Right hindlimb (tissue), 1 donor: ENCODE data around the gene KREMEN1.
"Not testable (repeated sequence)": the region's sequence is repeated elsewhere in the genome, so short reads cannot be mapped to it uniquely, and the experiment has no call there.

Source experiments
- DNase-seq: peaks from one replicate; pipeline ENCODE4 v3.0.0-alpha.2; 2018

Gene KREMEN1, protein sequence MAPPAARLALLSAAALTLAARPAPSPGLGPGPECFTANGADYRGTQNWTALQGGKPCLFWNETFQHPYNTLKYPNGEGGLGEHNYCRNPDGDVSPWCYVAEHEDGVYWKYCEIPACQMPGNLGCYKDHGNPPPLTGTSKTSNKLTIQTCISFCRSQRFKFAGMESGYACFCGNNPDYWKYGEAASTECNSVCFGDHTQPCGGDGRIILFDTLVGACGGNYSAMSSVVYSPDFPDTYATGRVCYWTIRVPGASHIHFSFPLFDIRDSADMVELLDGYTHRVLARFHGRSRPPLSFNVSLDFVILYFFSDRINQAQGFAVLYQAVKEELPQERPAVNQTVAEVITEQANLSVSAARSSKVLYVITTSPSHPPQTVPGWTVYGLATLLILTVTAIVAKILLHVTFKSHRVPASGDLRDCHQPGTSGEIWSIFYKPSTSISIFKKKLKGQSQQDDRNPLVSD

DNA sequence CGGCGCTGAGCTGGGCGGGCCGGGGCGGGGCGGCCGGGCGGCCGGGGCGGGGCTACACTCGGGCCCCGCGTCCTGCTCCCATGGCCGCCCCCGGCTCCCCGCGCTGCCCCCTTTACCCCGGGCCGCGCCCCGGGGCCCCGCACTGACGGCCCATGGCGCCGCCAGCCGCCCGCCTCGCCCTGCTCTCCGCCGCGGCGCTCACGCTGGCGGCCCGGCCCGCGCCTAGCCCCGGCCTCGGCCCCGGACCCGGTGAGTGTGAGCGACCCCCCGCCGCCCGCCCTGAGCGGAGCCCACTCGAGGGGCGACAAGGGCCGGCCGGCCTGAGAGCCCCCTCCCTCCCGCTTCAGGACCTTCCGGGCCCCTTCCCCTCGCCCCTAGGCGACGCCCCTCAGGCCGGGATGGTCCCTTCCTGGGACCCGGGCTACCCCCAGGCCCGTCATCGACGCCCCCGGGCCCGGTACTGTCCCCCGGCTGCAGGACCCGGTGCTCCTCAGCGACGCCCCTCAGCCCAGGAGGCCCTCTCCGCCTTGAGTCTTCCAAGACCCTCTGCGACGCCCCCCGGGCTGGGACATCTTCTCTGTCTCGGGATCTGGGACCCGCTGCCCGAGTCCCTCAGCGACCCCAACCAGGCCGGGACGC lies at the start of gene KREMEN1:
KREMEN1 (plus strand) TSS at position 57 of the 639 bp plus-strand sequence; CDS start at position 153, 96 bp downstream.
- peak; percentile 37 for DNase-seq

DNA sequence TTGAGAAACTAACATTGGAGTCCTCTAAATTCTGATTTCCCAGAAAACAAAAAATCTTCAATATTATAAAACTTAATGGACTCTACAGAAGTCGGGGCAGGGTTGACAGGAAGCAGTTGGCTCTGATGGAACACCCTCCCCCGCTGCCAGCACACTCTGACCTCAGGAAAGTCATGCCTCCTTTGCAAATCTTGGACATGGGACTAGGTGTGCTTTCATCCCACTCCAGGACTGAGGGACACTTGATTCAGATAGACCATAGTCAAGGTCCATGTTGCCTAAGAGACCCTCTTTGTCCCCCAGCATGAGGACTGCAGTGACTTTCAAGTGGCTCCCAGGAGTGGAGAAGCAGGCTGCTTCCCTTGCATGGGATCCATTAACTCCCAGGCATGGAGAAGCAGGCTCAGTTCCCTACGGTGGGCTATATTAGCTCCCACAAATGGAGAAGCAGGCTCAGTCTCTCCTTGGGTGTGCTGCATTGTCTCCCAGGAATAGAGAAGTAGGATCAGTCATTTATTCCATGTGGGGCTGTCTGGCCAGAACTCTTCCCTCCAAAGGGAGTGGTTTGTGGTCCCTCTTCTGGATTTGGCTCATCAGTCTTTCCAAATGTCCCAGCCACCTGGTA lies 49.6 kb upstream of the KREMEN1 start:
- DNase-seq = no peak

DNA sequence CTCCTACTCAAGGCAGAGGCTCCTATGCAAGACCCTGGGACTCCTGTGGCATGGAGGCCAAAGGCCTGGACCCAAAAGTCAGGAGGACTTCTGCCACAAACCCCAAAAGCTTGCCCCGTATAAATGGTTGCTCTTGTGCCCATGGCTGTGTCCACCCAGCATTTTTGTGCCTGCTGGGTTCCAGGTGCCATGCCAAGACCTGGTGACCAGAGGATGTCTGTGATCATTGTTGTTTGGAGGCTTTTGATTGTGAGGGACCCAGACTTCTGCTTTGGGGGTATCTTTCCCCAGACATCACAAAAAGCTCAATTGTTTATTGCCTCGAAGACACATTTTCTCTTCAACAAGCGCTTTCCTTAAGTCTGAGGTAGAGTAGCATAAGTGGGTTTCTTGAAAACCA lies 46.3 kb upstream of the KREMEN1 start:
- no peak for DNase-seq

DNA sequence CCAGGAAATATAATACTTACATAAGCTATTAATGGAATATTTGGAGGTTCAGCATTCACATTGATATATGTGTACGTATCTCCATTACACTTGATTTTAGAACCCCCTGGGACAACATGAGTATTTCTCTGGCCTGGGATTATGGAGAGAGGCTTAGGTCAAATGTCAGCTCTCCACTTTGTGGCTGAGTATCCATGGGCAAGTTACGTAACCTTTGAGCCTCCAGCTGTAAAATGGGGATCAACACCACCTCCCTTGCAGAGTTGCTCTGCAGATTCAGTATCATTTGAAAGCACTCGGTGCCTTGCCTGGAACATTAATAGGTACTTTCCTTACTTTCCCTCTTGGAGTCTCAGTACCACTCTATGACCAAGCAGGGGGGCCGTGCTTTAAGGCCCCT lies 44.4 kb upstream of the KREMEN1 start:
- DNase-seq = no peak

DNA sequence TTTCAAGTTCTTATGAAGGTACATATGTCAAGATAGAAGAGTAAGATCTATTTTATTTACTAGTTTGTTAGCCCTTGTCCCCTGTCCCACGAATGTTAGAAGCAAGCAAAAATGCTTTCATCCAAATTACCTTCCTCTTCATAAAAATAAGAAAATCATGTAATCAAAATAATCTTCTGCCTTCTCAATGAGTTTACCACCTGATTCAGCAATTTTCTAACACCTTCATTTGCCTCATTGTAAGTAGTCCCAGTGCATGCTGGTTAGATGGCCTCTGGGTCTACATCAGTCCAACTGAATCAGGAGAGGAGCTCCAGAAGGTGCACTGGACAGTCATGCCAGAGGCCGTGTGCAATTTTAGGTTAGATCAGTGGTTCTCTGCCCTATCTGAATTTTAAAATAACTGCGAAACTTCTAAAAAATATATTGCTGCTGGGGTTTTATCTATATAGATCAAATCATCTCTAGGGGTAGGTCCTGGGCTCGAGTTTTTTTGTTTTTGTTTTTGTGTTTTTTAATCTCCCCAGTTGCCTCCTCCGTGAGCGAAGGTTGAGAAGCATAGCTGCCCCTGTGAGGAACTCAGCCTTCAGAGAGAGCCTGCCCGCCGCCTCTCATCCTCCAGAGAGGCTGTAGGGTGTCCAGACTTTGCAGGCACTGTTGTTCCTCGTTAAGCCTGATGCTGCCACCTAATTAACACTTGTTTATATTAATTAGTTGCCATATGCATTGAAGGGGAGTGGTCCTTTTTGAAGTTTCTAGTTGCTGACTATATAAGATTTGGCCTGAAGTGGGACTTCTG lies 43.4 kb upstream of the KREMEN1 start:
- no peak for DNase-seq

GRCh38 chr22:29030016-29030617 lies 42.7 kb upstream of the KREMEN1 start:
- DNase-seq = no peak

- DNase-seq = peak; percentile 84
These were observed 42.1 kb upstream of the KREMEN1 start for GRCh38 chr22:29030618-29031226.

DNA sequence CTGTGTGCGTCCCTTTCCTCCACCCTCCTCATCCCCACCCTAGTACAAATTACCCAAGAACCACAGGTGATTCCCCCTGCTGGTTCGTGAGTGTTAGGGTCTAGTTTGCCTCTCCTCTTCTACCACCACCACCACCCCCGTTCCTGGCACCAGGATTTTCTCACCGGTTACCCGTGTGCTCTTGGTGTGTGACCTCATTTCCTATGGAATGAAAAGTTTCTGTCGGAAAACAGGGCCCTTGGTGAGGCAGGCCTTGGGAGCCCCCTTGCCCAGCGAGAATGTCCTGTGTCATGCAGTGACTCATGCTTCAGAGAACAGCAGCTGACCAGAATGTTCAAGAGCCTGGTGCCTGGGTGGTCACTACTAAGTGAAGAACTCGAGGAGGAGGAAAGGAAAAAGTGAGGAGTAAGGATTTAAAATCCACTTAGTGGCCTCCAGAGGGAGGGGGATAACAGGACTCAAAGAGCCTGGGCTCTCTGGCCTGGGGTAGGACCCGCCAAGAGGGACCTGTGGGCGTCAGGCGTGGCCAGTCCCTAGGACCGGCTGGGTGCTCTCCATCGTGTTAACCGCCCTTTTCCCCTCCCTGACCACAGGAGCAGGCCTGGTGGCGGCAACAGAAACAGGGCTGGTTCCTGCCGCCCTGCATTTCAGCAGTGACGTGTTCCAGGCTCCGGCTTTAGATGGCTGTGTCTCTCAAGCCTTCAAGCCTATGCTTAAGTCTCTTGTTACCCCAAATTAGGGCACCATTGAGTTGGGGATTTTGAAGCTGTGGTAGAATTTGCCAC lies 41.4 kb upstream of the KREMEN1 start:
- peak; percentile 74 for DNase-seq

DNA sequence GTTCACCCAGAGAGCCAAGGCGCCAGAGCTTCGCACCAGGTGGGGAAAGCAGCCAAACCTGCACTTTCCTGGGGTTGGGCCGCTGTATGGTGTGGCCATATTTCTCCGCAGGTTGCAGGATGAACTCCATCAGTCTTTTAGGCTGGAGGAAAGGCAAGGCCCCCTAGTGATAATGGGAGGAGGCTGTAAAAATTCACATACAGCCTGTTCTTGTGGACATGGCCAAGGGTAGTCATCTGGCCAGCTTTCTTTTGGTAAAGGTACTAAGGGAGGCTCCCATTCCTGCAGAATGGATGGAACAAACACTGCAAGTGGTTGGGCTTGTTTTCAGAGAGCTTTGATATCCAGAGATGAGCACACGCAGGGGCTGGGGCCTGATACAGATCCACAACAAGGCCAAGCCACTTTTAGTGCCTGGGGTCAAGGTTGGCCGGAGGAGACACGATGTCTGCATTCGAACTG lies 40.8 kb upstream of the KREMEN1 start:
- DNase-seq = no peak

- DNase-seq = no peak
These were observed 40.3 kb upstream of the KREMEN1 start for GRCh38 chr22:29032584-29032983.

GRCh38 chr22:29037340-29037932 lies 35.4 kb upstream of the KREMEN1 start:
- no peak for DNase-seq

DNA sequence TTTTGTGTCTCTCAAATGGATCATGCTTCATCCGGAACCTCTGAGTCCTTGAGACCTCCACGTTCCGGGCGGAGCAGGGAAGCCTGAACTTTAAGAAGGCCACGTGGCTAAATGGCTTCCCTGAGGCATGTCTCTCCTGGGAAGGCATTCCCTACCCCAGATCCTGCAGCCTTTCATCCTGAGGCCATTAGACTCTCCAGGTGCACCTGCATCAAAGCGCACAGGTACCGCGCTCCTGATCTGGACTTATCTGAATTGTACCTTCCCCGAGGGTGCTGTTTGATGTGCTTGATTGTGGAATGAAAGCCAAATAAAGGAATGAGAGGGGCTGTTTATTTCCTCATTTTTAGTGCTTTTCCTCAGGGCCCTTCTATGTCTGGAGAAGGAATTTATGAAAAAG lies 33.7 kb upstream of the KREMEN1 start:
- no peak for DNase-seq

DNA sequence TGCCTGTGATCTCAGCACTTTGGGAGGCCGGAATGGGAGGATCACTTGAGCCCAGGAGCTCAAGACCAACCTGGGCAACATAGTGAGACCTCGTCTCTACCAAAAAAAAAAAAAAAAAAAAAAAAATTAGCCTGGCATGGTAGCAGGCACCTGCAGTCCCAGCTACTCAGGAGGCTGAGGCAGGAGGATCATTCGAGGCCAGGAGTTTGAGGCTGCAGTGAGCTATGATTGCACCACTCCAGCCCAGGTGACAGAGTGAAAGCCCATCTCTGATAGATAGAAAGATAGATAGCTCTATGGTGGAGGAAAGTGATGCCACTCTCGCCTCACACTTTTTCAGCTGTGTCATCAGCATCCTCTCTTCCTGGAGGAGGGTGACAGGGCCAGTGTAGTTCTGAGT lies 33.2 kb upstream of the KREMEN1 start:
- not testable (repeated sequence) for DNase-seq

- DNase-seq = peak; percentile 74
These were observed 32.2 kb upstream of the KREMEN1 start for GRCh38 chr22:29040385-29041275.

DNA sequence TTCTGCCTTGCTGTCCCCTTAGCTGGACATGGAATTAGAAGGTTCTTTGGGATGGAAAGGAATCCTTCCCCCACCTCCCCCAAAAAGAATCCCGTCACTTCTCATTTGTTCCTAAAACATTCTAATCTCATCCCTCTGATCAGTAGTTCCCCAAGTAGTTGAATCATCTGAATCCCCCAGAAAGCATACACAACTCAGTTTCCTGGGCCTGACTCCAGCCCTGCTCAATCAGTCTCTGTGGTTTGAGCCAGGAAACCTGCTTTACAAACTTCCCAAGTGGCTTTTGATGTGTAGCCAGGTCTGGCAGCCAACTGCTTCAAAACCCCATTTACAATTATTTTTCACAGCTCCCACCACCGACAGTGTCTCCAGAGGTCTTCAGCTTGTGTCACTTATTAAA lies 31.4 kb upstream of the KREMEN1 start:
- no peak for DNase-seq

DNA sequence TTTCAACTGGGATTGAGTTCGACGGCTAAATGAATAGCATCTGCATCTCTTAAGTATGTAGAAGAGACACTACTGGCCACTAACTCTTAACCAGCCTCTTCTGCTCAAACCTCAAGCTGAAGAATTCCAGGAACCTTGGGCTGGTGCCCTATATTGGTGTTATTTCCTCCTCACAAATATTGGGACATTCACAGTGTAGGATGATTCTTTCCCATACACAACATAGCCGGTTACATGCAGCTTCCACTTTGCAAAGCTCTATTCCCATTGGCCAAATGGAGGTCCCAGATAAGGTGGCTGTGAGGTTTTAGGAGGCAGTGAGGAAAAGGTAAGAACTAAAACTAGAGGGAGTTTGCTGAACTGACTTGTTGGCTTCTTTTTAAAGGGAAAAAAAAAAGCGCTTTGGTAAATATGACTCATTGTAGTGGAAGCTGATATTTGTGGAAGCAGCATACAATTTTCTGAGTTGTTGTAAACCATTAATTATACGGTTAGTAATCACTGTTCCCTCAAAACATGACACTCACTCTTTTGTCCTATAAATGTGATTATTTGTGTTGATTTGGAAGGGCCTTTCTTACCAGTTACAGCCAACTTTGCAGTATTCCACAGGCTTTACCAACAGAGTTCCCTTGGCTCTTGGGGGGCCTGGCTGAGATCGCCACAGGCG lies 28.8 kb upstream of the KREMEN1 start:
- DNase-seq = no peak

GRCh38 chr22:29044657-29045176 lies 28.1 kb upstream of the KREMEN1 start:
- no peak for DNase-seq

DNA sequence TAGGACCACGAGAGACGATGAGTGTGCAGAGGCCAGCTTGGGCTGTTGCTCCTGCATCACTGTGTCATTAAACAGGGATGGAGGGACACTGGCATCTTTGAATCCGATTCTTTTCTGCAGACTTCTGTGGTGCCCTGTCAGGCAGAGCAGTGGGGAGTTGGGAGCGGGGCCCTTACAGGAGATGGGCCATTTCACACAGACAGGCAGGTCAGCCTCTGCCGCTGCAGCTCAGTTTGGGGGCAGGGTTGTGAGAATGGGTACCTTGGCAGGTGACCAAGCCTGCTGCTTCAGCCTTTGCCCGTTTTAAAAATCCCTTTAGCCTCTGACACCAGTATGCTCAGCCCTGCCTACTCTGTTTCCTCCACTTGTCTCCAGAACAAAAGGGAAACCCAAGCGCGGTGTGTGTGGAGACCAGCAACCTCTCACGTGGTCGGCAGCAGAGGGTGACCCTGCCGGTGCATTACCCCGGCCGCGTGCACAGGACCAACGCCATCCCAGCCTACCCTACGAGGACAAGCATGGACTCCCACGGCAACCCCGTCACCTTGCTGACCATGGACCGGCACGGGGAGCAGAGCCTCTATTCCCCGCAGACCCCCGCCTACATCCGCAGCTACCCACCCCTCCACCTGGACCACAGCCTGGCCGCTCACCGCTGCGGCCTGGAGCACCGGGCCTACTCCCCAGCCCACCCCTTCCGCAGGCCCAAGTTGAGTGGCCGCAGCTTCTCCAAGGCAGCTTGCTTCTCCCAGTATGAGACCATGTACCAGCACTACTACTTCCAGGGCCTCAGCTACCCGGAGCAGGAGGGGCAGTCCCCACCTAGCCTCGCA lies 23.8 kb upstream of the KREMEN1 start:
- no peak for DNase-seq
